GM12873 (cell line): Measurements from ENCODE around the gene VSTM1.

Experiments used
- CTCF ChIP-seq: IDR thresholded peaks from 2 replicates; pipeline ENCODE4 v1.5.1; 2012; ENCODE audit warnings: low read depth, mild to moderate bottlenecking, moderate library complexity, low read length, control low read depth; ENCODE audit not compliant: insufficient read depth; ENCODE audit errors: missing control alignments

Gene VSTM1

GRCh38 chr19:54084410-54084809, 20.7 kb upstream of the VSTM1 start:
- TF ChIP-seq CTCF = no peak

GRCh38 chr19:54081032-54081431, 17.3 kb upstream of the VSTM1 start, which contains the start of gene TARM1:
TARM1 (minus strand) TSS chr19:54081365; CDS start chr19:54081340, 25 bp downstream.
- no peak for TF ChIP-seq CTCF

- TF ChIP-seq CTCF = no peak
Observed at GRCh38 chr19:54077334-54077733, 13.6 kb upstream of the VSTM1 start.

GRCh38 chr19:54074851-54075250, 11.2 kb upstream of the VSTM1 start:
- no peak for TF ChIP-seq CTCF

- no peak for TF ChIP-seq CTCF
Observed at GRCh38 chr19:54073829-54074228, 10.1 kb upstream of the VSTM1 start.

GRCh38 chr19:54069470-54069869, 5.8 kb upstream of the VSTM1 start:
- TF ChIP-seq CTCF = no peak

GRCh38 chr19:54062643-54063042, 1.1 kb downstream of the VSTM1 start:
- TF ChIP-seq CTCF = no peak
